ENCODE results near the gene INPP5D. TPM values are rescaled to one million over a fixed set of nuclear protein-coding genes. Genes with fewer than 3 reads are reported as not detected.

The INPP5D gene
- total RNA-seq, 2 donors from 2014 or later, result 0.66 to 3.0 TPM

DNA sequence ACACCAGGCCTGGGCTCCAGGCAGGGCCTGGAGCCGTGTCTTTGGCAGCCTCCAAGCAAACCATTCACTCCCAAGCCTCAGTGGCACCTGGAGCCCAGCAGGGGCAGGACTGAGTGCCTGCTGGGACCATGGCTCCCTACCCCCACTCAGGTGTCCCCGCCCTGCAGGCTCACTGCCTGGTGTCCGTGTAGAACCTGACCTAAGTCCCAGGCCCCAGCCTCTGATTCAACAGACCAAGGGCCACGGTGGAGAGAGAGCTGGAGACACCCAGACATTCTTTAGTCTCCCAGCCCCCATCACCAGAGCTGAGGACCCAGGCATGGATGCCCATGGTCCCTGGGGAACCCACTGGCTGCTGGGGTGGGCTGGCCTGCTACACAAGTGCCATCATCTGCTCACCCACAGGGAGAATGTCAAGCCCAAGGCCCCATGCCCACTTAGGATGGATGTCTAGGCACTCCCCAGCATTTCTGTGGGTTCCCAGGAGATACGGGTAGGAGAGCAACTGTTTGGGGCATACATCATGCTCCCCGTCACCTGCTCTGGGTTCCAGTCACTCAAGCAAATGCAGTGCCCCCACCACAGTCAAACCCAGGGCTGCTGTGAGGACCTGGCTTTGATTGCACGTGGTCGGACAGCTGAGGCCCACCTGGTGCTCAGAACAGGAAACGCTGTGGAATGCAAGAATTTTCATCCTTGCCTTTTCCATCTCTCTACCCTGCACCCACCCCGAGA, 148.4 kb downstream of the INPP5D start:
- Mint-ChIP-seq H3K4me3 (no peak overlapping the region), H3K4me1 (peaks cover 10% of the 10 kb centered on the region), H3K27me3 (ENCODE audit: insufficient read depth) (no peaks in the 10 kb centered on the region), H3K9me3 (peaks cover 8% of the 10 kb centered on the region), H3K27ac (no peak overlapping the region), H3K36me3 (ENCODE audit: low read depth) (no peaks in the 10 kb centered on the region)
- Histone ChIP-seq H3K27me3 (ENCODE audit: control insufficient read depth, insufficient read depth, low read length, poor library complexity, severe bottlenecking) (no peaks in the 10 kb centered on the region), H3K27ac (ENCODE audit: low read depth, low read length) (no peak overlapping the region), H3K9ac (ENCODE audit: extremely low read depth, low read length, poor library complexity, severe bottlenecking) (no peak overlapping the region), H3K36me3 (ENCODE audit: control insufficient read depth, insufficient read depth, low read length) (no peaks in the 10 kb centered on the region), H3K4me3 (ENCODE audit: low read length) (no peak overlapping the region), H3K9me3 (ENCODE audit: control insufficient read depth, low read length) (no peaks in the 10 kb centered on the region), H3K4me1 (ENCODE audit: control insufficient read depth, insufficient read depth, low read length) (peaks cover 4% of the 10 kb centered on the region)
- TF ChIP-seq, protein P1, sequence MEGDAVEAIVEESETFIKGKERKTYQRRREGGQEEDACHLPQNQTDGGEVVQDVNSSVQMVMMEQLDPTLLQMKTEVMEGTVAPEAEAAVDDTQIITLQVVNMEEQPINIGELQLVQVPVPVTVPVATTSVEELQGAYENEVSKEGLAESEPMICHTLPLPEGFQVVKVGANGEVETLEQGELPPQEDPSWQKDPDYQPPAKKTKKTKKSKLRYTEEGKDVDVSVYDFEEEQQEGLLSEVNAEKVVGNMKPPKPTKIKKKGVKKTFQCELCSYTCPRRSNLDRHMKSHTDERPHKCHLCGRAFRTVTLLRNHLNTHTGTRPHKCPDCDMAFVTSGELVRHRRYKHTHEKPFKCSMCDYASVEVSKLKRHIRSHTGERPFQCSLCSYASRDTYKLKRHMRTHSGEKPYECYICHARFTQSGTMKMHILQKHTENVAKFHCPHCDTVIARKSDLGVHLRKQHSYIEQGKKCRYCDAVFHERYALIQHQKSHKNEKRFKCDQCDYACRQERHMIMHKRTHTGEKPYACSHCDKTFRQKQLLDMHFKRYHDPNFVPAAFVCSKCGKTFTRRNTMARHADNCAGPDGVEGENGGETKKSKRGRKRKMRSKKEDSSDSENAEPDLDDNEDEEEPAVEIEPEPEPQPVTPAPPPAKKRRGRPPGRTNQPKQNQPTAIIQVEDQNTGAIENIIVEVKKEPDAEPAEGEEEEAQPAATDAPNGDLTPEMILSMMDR (conservative IDR thresholded peaks at IDR 0.05), result peak; percentile 48
- DNase-seq, result no peak
- 85 to 86% methylated on average over 7 to 10 of the region's 10 CpGs for WGBS, 2 experiments (ENCODE audit: insufficient coverage in 1 of 2, insufficient read length in 1 of 2)

DNA sequence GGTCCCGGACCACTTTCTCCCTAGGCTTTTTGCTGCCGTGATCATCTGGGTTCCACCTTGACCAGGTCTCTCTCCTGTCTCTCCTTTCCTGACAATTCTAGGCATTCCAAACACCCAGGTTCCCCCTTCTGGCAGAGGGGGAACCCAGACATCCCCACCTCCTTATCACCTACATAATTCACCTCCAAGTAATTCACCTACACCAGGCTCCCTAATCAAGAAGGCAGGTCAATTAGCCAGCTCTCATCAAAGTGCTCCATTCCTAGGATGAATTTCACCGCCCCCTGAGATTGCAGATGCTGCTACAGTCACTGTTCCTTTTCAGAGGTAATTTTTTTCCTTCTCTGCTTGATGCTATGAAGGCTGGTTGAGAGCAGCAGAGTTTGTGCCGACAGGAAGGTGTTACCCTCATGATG, 149.0 kb downstream of the INPP5D start:
- 57 to 70% methylated on average over 1 to 4 of the region's 4 CpGs for WGBS, 2 experiments (ENCODE audit: insufficient coverage in 1 of 2, insufficient read length in 1 of 2)
- Mint-ChIP-seq H3K9me3 (peaks cover 3% of the 10 kb centered on the region), H3K4me3 (no peak overlapping the region), H3K4me1 (peaks cover 10% of the 10 kb centered on the region), H3K27ac (peak overlapping the region; percentile 16), H3K27me3 (ENCODE audit: insufficient read depth) (no peaks in the 10 kb centered on the region), H3K36me3 (ENCODE audit: low read depth) (no peaks in the 10 kb centered on the region)
- H3K9me3 ChIP-seq (ENCODE audit: control insufficient read depth, low read length), result no peaks in the 10 kb centered on the region
- peak; percentile 55 for DNase-seq
- no peaks in the 10 kb centered on the region for H3K27me3 ChIP-seq (ENCODE audit: control insufficient read depth, insufficient read depth, low read length, poor library complexity, severe bottlenecking)
- TF ChIP-seq, protein P1 (conservative IDR thresholded peaks at IDR 0.05), result no peak
- peaks cover 4% of the 10 kb centered on the region for H3K4me1 ChIP-seq (ENCODE audit: control insufficient read depth, insufficient read depth, low read length)
- H3K4me3 ChIP-seq (ENCODE audit: low read length), result no peak overlapping the region
- H3K9ac ChIP-seq (ENCODE audit: extremely low read depth, low read length, poor library complexity, severe bottlenecking), result no peak overlapping the region
- H3K27ac ChIP-seq (ENCODE audit: low read depth, low read length), result no peak overlapping the region
- H3K36me3 ChIP-seq (ENCODE audit: control insufficient read depth, insufficient read depth, low read length), result no peaks in the 10 kb centered on the region

DNA sequence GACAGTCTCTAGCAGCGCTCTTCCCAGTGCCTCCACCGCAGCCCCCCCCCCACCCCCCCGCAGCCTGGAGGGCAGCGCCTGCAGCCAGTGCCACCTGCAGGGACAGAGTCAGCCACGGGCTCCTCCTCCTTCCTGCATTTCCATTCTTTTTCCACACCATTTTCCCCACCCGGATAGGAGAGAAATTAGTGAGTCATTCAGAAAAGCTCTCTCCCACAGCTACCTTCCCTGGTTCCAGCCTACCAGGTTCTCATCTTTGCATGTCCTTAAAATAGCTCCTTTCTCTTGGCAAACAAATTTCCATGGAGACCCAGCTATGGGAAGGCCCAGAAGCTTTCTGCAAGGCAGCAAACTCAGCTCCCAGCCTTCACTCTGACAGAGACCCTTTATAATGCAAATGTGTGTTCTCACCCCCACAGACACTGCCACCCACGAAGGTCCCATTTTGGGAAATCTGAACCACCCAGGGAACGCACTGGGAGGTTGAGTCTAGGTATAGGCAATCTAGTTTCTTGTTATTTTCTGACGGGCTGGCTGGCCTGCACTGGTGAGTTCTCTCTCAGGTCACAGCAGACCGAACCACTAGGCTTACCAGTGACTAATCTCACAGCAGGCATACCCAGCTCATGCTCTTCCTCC, 149.5 kb downstream of the INPP5D start:
- Mint-ChIP-seq H3K4me3 (no peak overlapping the region), H3K36me3 (ENCODE audit: low read depth) (no peaks in the 10 kb centered on the region), H3K4me1 (peaks cover 10% of the 10 kb centered on the region), H3K27me3 (ENCODE audit: insufficient read depth) (no peaks in the 10 kb centered on the region), H3K27ac (peak overlapping the region; percentile 64), H3K9me3 (peaks cover 2% of the 10 kb centered on the region)
- WGBS, 2 experiments (ENCODE audit: insufficient coverage in 1 of 2, insufficient read length in 1 of 2), result 25 to 47% methylated on average over 3 to 8 of the region's 10 CpGs
- Histone ChIP-seq H3K27ac (ENCODE audit: low read depth, low read length) (no peak overlapping the region), H3K9ac (ENCODE audit: extremely low read depth, low read length, poor library complexity, severe bottlenecking) (no peak overlapping the region), H3K27me3 (ENCODE audit: control insufficient read depth, insufficient read depth, low read length, poor library complexity, severe bottlenecking) (no peaks in the 10 kb centered on the region), H3K4me3 (ENCODE audit: low read length) (no peak overlapping the region), H3K36me3 (ENCODE audit: control insufficient read depth, insufficient read depth, low read length) (no peaks in the 10 kb centered on the region), H3K4me1 (ENCODE audit: control insufficient read depth, insufficient read depth, low read length) (peaks cover 4% of the 10 kb centered on the region), H3K9me3 (ENCODE audit: control insufficient read depth, low read length) (no peaks in the 10 kb centered on the region)
- TF ChIP-seq, protein P1 (conservative IDR thresholded peaks at IDR 0.05), result no peak
- DNase-seq, result peak; percentile 89
